Kidney (tissue), 14 donors: ENCODE measurements around the gene LONP2. TPM values are rescaled to one million over a fixed set of nuclear protein-coding genes. Genes with fewer than 3 reads are reported as not detected.

Source experiments
- DNase-seq, 5 donors: peaks; one replicate each; pipeline ENCODE4 v3.0.0-alpha.2; 2013 to 2020
- FAIRE-seq: peaks from 2 replicates; lab custom pipeline; 2012; peaks lifted over from hg19 to GRCh38; lab: Jason Lieb, UNC
- H3K27ac ChIP-seq, 2 donors: one replicate each; pipeline ENCODE4 v1.7.0; 2013; ENCODE audit warnings: low read depth in 2 of 2, low read length in 2 of 2, inconsistent platforms in 1 of 2
- H3K27me3 ChIP-seq: one replicate; pipeline ENCODE4 v1.7.1; 2013; ENCODE audit warnings: low read length, inconsistent platforms; ENCODE audit not compliant: control insufficient read depth, insufficient read depth
- H3K36me3 ChIP-seq, 3 donors: one replicate each; pipeline versions ENCODE4 v1.7.0 to v1.7.1; 2013; ENCODE audit warnings: low read length in 3 of 3, control low read depth in 1 of 3, inconsistent platforms in 1 of 3; ENCODE audit not compliant: insufficient read depth in 3 of 3, control insufficient read depth in 2 of 3
- H3K4me1 ChIP-seq, 3 donors: one replicate each; pipeline versions ENCODE4 v1.7.0 to v1.7.1; 2013; ENCODE audit warnings: low read length in 3 of 3, inconsistent platforms in 1 of 3, low read depth in 1 of 3; ENCODE audit not compliant: control insufficient read depth in 2 of 3, insufficient read depth in 2 of 3
- H3K4me3 ChIP-seq, 3 donors: one replicate each; pipeline versions ENCODE4 v1.7.0 to v1.8.1; 2013; ENCODE audit warnings: low read length in 3 of 3, control low read depth in 1 of 3, inconsistent platforms in 1 of 3
- H3K9ac ChIP-seq, 3 donors: one replicate each; pipeline versions ENCODE4 v1.7.0 to v1.7.1; 2013; ENCODE audit warnings: low read length in 3 of 3, control low read depth in 1 of 3, inconsistent platforms in 1 of 3
- H3K9me3 ChIP-seq, 3 donors: one replicate each; pipeline versions ENCODE4 v1.7.0 to v1.7.1; 2013; ENCODE audit warnings: low read length in 3 of 3, control low read depth in 1 of 3, inconsistent platforms in 1 of 3; ENCODE audit not compliant: control insufficient read depth in 2 of 3, insufficient read depth in 1 of 3
- CTCF ChIP-seq: IDR thresholded peaks from 3 replicates; pipeline ENCODE4 v1.5.1; 2012; ENCODE audit warnings: mild to moderate bottlenecking, moderate library complexity, borderline replicate concordance; ENCODE audit not compliant: insufficient read depth; ENCODE audit errors: extremely low read depth
- intact Hi-C: fragments of 100-400 bp; cut with DNase I; formaldehyde crosslinking; loops from one replicate; pipeline ENCODE4 v1.11.1; 2022
- polyA plus RNA-seq: library from polyadenylated mRNA; stranded (reverse); fragments of 350-450 nt; fragmentation: Illumina TruSeq; extraction: RNeasy Lipid Tissue Mini Kit (QIAGEN cat#74804); gene quantifications from one replicate; pipeline ENCODE4 v1.2.3, GENCODE V29; 2014; ENCODE audit warnings: low read depth, low replicate concordance; ENCODE audit not compliant: insufficient read depth
- total RNA-seq: library from RNA; stranded (reverse); fragmentation: NEBNext Ultra II Directional; extraction: Animal tissue kit (Norgen Biotek cat#: 25700); gene quantifications from one replicate; pipeline ENCODE4 v1.2.1, GENCODE V29; 2021
- donor health status: control.
- donor health status: control.
- donor health status: control.
- donor health status: control.
- donor health status: control.
- donor health status: DM: yes; HTN: yes; CAD: no.
- donor health status: Normal renal cell carcinoma (clear cell type).

Gene LONP2
- total and polyA plus RNA-seq, 2 donors from 2014 or later = 24.8 to 77.1 TPM

GRCh38 chr16:48261569-48261968, 17.5 kb downstream of the LONP2 start:
- DNase-seq = no peak
- Histone ChIP-seq H3K9ac (no peak overlapping the region), H3K27me3 (no peaks in the 10 kb centered on the region), H3K4me3 (no peak overlapping the region), H3K27ac (no peak overlapping the region), H3K9me3 (no peaks in the 10 kb centered on the region), H3K36me3 (peaks cover 10 to 36% (median 12%) of the 10 kb centered on the region in 3 donors), H3K4me1 (no peaks in the 10 kb centered on the region)
- intact Hi-C loops = no loop called here
- no peak for TF ChIP-seq CTCF
- no peak for FAIRE-seq

GRCh38 chr16:48262631-48263030, 18.5 kb downstream of the LONP2 start:
- no peaks in the 10 kb centered on the region for H3K9me3 ChIP-seq
- no peaks in the 10 kb centered on the region for H3K27me3 ChIP-seq
- H3K9ac ChIP-seq = no peak overlapping the region
- intact Hi-C loops = no loop called here
- H3K27ac ChIP-seq = no peak overlapping the region
- no peaks in the 10 kb centered on the region for H3K4me1 ChIP-seq
- peaks cover 10 to 36% (median 12%) of the 10 kb centered on the region in 3 donors for H3K36me3 ChIP-seq
- DNase-seq (no peak), FAIRE-seq (no peak)
- H3K4me3 ChIP-seq = no peak overlapping the region
- no peak for TF ChIP-seq CTCF

GRCh38 chr16:48269011-48269410, 24.9 kb downstream of the LONP2 start:
- H3K36me3 ChIP-seq = peaks cover 3 to 14% (median 5%) of the 10 kb centered on the region in 3 donors
- no peaks in the 10 kb centered on the region for H3K9me3 ChIP-seq
- no peak overlapping the region for H3K4me3 ChIP-seq
- FAIRE-seq (no peak), DNase-seq (no peak)
- no peaks in the 10 kb centered on the region for H3K4me1 ChIP-seq
- no peak overlapping the region for H3K27ac ChIP-seq
- no peak overlapping the region for H3K9ac ChIP-seq
- intact Hi-C loops = no loop called here
- no peaks in the 10 kb centered on the region for H3K27me3 ChIP-seq
- TF ChIP-seq CTCF = no peak

- peaks cover 3 to 14% (median 5%) of the 10 kb centered on the region in 3 donors for H3K36me3 ChIP-seq
- H3K4me3 ChIP-seq = no peak overlapping the region
- TF ChIP-seq CTCF = no peak
- FAIRE-seq = no peak
- H3K27ac ChIP-seq = no peak overlapping the region
- no peaks in the 10 kb centered on the region for H3K9me3 ChIP-seq
- H3K27me3 ChIP-seq = no peaks in the 10 kb centered on the region
- no peaks in the 10 kb centered on the region for H3K4me1 ChIP-seq
- intact Hi-C loops = no loop called here
- no peak overlapping the region for H3K9ac ChIP-seq
- peak in 1 of 5 donors; percentile 13 for DNase-seq
Observed at GRCh38 chr16:48271728-48272127, 27.6 kb downstream of the LONP2 start.
